ENCODE measurements around the gene THUMPD3. TPM values are rescaled to one million over a fixed set of nuclear protein-coding genes. Genes with fewer than 3 reads are reported as not detected.

Gene THUMPD3
- total RNA-seq, 1 donor from 2014 or later = 38.6 TPM

- no peak for DNase-seq
Observed at GRCh38 chr3:9361691-9362388, 1.0 kb upstream of the THUMPD3 start.

- DNase-seq = no peak
Observed at GRCh38 chr3:9369508-9369907, 6.7 kb downstream of the THUMPD3 start.

- DNase-seq = no peak
Observed at GRCh38 chr3:9373465-9373864, 10.6 kb downstream of the THUMPD3 start.

GRCh38 chr3:9377981-9378380, 15.1 kb downstream of the THUMPD3 start:
- DNase-seq = no peak

- DNase-seq = no peak
Observed at GRCh38 chr3:9379327-9379726, 16.5 kb downstream of the THUMPD3 start.

- no peak for DNase-seq
Observed at GRCh38 chr3:9380014-9380413, 17.2 kb downstream of the THUMPD3 start.

- DNase-seq = no peak
Observed at GRCh38 chr3:9384141-9384828, 21.4 kb downstream of the THUMPD3 start.

GRCh38 chr3:9385187-9386077, 22.6 kb downstream of the THUMPD3 start:
- no peak for DNase-seq

GRCh38 chr3:9386078-9386459, 23.2 kb downstream of the THUMPD3 start:
- no peak for DNase-seq

DNA sequence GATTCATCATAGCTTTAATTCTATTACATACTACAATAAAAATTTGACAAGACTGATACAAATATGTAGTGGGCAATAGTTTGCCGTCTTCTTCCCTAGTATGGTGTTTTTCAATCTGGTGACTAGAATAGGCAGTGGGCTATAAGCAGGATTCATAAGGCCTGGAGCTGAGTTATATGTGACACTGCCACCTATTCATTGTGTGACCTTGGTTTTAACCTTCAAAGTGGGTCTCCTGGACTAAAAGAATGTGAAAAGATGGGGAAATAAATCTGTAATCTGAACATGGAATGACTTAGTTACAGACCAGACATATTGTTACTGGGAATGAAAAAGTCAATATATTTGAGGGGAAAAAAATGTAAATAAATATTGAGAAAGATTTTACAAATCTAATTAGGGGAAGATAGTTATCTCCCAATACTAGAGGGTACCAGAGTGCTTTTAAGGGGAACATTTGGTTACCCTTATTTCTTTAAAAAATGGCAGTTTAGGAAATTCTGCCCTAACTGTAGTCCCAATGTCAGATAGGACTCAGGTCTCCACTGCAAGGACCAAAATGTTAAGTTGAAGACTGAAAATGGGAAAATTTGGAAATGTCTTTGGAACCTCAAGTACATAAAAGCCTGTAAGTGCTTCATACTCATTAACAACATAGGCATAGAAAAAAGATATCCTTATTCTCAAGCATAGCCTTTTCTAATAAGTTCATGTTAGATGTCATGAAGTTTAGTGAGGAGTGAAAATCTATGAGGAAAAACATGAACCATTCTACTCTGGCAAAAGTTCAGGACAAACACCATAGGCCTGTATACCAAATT, 23.9 kb downstream of the THUMPD3 start:
- DNase-seq = no peak

- no peak for DNase-seq
Observed at GRCh38 chr3:9387322-9387655, 24.4 kb downstream of the THUMPD3 start.

GRCh38 chr3:9388142-9388541, 25.3 kb downstream of the THUMPD3 start:
- DNase-seq = no peak

GRCh38 chr3:9388562-9389272, 25.9 kb downstream of the THUMPD3 start:
- no peak for DNase-seq

DNA sequence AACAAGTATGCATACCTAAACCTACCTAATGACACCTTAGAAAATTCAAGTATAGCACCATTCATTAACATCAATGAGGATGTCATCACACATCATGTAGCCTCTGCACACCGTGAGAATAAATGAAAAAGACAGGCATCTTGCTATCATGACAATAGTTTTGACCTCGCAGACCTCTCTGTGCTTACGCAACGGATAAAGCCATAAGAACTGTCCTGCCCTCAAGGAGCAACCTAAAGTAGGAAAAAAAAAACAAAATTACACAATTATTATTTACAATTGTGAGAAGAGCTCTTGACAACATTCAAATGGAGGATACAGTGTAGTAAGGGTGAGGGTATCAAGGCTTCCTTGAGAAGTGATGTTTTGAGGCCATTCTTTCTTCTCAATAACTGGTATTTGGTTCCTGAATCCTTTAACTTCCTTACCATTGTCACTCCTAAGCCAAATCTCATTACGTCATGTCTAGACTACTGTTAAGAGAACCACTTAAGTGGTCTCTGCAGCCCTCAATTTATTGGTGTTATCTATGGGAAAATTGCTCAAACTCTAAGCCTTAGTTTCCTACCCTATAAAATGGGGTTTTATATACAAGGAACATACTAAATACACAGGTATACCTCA, 27.5 kb downstream of the THUMPD3 start:
- no peak for DNase-seq

- DNase-seq = no peak
Observed at GRCh38 chr3:9392041-9392440, 29.2 kb downstream of the THUMPD3 start.

DNA sequence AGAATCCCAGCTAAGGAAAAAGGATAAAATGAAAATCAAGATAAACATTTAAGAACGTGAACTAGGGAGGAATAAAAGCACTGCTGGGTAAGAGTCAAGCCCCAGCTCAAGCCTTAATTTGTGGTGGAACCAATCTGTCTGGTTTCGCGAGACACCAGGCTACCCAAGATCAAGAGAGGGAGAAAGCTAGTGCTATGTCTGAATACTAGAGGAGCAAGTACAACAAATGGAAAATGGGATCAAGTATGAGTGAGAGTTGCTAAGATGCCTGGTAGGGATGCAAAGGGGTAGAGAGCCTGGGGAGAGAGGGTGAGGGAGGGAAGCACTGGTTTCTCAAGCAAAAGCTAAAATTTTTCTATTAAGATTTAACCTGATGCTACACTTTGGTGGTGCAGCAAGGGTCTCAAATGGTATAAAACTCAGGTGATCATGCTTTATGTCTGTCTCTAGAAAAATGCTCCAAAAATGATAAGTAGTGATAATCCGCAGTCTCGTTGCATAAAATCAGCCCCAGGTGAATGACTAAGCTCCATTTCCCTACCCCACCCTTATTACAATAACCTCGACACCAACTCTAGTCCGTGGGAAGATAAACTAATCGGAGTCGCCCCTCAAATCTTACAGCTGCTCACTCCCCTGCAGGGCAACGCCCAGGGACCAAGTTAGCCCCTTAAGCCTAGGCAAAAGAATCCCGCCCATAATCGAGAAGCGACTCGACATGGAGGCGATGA, 32.9 kb downstream of the THUMPD3 start:
- DNase-seq = peak; percentile 44

GRCh38 chr3:9396301-9396631, 33.4 kb downstream of the THUMPD3 start:
- peak; percentile 96 for DNase-seq

DNA sequence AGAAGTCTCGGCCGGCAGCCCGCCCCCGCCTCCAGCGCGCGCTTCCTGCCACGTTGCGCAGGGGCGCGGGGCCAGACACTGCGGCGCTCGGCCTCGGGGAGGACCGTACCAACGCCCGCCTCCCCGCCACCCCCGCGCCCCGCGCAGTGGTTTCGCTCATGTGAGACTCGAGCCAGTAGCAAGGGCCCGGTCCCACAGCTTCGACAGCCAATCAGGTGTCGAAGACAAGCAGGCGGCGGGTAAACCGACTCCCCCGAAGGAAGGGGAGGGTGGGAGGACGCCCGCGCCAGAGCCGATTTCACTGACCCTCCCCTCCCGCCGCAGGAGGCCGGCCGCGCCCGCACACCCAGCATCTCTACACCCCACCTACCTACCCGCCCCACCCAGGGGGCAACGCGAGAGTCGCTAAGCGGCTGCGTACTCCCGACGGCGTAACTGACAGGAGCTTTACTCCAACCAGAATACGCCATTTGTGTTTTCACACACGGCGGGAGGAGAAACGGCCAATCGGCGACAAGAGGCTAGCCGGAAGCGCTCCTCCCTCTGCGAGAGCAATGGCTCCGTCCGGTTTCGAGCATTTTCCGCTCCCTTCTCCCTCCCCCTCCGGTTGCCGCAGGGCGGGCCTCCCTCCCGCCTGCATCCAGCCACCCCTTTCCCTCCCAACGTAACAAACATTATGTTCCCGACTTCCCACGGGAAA, 33.9 kb downstream of the THUMPD3 start:
- peak; percentile 100 for DNase-seq

DNA sequence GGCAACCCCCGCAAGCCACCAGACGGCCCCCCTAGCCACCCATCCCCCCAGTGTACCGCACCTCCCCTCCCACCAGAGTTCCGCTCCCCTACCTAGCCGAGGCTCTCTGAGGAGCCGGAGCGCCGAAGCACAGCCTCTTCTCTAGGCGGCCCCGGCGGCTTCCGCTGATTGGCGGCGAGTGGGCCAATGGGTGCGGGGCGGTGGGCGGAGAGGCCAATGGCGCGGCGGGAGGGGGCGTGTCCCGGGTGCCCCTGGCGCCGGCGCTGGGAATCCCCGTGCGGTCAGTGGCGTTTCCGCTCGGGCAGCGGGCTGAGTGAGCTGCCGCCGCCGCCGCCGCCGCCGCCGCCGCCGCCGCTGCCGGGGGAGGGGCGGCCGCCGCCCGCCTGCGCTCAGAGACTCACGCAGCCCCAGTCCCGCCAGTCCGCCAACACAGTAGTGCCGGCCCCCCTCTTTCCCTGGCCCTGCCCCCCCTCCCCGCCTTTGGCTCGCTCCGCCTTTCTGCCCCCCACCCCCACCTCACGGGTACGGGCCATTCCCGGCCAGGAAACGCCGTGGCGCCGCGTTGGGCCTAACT, 34.6 kb downstream of the THUMPD3 start, which contains the start of gene SETD5:
Gene SETD5 (plus strand): TSS at position 284 of the 574 bp plus-strand sequence. CDS start 31,324 bp downstream, outside the sequence.
- DNase-seq = peak; percentile 99

Data from tongue (tissue), 2 donors.